H54 (cell line): ENCODE measurements around the gene SPTBN5.
A peak's percentile ranks its signal among the peaks of the same experiment; 100 is the strongest.

Source experiments
- DNase-seq: peaks from one replicate; pipeline ENCODE4 v3.0.0; 2011; ENCODE audit warnings: low spot score, mixed read lengths; ENCODE audit not compliant: insufficient read length
- FAIRE-seq: peaks from 3 replicates; lab custom pipeline; 2011; peaks lifted over from hg19 to GRCh38; lab: Jason Lieb, UNC
- POLR2A ChIP-seq: IDR thresholded peaks from 2 replicates; pipeline ENCODE4 v1.6.1; 2011; ENCODE audit warnings: low read depth, mild to moderate bottlenecking, low read length

The SPTBN5 gene

DNA sequence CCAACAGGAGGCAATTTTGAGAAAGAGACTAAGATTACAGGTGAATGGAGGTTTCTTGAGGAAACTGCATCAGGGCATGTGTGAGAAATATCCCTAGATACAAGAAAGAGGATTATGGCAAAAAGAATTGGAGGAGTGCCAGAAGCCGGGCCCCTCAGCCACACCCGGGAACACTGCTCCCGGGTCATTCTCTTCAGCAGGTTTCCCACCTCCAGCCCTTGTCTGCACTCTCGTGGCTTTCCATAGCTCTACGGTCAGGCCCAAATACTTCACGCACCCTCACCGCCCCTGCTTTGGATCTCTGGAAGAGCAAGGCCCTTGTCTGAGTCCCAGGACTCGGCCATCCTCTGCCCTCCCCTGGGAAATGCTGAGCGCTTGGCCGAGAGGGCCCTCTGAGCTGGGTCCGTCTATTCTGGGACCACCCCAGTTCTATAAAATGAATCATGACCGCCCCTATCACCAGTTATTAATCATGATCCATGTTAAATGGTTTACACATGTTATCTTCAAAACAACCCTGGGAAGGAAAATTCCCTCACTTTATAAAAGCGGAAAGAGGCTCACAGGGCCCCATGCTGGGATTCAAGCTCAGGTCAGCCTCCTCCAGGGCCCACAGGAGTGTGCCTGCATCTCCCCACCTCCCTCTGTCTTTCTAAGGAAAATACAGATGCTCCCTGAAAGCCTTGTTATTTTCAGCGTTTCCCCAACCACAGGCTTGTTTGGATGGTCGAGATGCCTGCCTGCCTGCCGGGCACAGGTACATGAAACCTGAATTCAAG, 38.8 kb upstream of the SPTBN5 start:
- DNase-seq (no peak), FAIRE-seq (no peak)
- TF ChIP-seq POLR2A: no peak

DNA sequence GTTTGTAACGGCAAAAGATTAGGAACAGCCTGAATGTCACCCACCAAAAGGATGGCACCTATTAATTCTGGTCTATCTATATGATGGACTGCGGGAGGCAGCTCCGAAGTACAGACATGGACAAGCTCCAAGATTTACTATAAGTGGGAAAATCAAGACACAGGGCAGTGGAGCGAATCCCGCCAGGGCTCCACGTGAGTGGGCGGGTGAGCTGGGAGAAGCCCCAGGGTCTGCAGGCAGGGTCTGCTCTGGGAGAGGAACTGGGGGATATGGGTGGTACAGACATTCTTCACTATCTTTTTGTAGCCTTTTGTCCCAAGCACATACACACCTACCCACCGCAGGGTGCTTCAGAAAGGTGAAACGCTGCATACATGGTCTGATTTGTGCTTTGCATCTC, 38.2 kb upstream of the SPTBN5 start:
- no peak for TF ChIP-seq POLR2A
- DNase-seq (no peak), FAIRE-seq (no peak)

- no peak for TF ChIP-seq POLR2A
- no peak for DNase-seq
- FAIRE-seq: no peak
These were observed 37.0 kb upstream of the SPTBN5 start for GRCh38 chr15:41930867-41931222.

- FAIRE-seq: peak; percentile 88
- no peak for TF ChIP-seq POLR2A
- DNase-seq: peak; percentile 73
These were observed 36.5 kb upstream of the SPTBN5 start for GRCh38 chr15:41930221-41930866.

- TF ChIP-seq POLR2A: no peak
- no peak for FAIRE-seq
- no peak for DNase-seq
These were observed 35.1 kb upstream of the SPTBN5 start for GRCh38 chr15:41928637-41929620.

GRCh38 chr15:41928100-41928499, 34.2 kb upstream of the SPTBN5 start:
- FAIRE-seq (no peak), DNase-seq (no peak)
- no peak for TF ChIP-seq POLR2A

DNA sequence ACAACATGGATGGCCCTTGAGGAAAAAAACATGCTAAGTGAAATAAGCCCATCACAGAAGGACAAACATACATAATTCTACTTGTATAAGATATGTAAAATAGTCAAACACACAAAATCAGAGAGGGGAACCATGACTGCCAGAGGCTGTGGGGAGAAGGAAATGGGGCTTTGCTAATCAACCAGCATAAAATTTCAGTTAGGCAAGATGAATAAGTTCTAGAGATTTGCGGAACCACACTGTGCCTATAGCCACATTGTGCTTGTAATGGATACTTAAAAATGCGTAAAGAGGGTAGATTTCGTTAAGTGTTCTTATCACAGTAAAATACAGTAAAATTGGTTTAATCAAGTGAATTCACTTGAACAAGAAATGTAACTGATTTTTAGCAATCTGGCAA, 33.7 kb upstream of the SPTBN5 start:
- no peak for FAIRE-seq
- no peak for TF ChIP-seq POLR2A
- DNase-seq: no peak

GRCh38 chr15:41926185-41927056, 32.6 kb upstream of the SPTBN5 start:
- FAIRE-seq (no peak), DNase-seq (no peak)
- no peak for TF ChIP-seq POLR2A

DNA sequence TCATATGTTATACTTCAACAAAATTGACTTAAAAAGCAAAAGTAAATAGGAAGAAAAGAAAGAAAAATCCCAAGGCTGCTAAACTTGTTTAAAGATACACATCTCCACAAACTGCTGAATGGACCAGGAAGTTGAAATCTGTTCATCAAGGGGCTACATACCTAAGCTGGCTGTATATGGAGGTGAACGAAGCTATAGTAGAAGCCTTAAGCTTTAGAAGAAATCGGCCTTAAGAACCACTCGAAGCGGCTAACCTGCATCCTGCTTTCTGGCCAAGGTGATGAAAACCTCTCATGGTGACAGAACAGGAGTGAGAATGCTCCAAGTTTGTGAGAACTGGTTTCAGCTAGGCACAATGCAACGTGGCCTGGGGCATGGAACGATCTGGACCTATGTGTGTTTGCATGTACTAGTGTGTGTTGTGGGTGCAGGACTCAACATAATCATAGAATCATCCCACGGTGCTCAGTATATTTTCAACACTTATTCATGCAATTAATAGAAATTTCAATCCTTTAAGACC, 31.3 kb upstream of the SPTBN5 start:
- no peak for TF ChIP-seq POLR2A
- no peak for DNase-seq
- FAIRE-seq: no peak

DNA sequence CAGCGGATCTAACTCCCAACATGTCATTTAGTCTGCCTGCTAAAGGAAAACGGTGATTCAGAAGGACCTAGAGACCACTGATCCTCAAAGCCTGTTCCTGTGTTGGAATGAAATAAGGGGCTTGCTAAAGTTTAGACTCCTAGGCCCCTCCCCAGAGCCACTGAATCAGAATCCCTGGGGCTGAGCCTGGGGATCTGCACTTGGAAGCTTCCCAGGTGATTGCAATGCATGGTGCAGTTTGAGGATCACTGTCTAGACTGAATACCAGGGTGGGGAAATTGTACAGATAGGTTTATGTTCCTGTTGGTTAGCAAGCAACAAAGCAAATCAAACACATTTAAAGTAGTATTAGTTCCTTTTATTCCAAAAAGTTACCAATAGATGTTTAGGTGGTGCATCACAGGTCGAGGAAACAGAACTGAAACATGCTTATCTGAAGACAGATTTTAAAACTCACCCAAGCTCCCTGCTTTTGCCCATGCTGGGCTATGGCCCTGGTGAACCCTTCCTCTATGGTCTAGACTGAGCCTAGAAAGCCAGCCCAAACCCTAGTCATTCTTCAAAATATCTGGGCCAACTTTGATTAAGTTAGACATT, 29.6 kb upstream of the SPTBN5 start:
- FAIRE-seq (no peak), DNase-seq (no peak)
- TF ChIP-seq POLR2A: no peak

- TF ChIP-seq POLR2A: no peak
- FAIRE-seq (no peak), DNase-seq (no peak)
These were observed 28.5 kb upstream of the SPTBN5 start for GRCh38 chr15:41922353-41922752.

- TF ChIP-seq POLR2A: no peak
- no peak for DNase-seq
- no peak for FAIRE-seq
These were observed 27.8 kb upstream of the SPTBN5 start for GRCh38 chr15:41921639-41922038.
